OCI-LY1 (cell line): ENCODE results near the gene SCN5A.

Experiments used
- EZH2 ChIP-seq: fragments of 200-600 bp; sonication (generic), shearing (Covaris generic); IDR thresholded peaks from 2 replicates; pipeline ENCODE4 v1.8.0; 2017; ENCODE audit warnings: borderline replicate concordance, mixed run types, mild to moderate bottlenecking, antibody characterized with exemption, low read length, moderate library complexity, mixed read lengths
- TF ChIP-seq, protein P1 (sequence below): fragments of 200-600 bp; sonication (generic), shearing (Covaris generic); IDR thresholded peaks from 2 replicates; pipeline ENCODE4 v1.5.1; 2017; ENCODE audit warnings: mild to moderate bottlenecking, antibody characterized with exemption, low read length, moderate library complexity, mixed read lengths

DNA sequence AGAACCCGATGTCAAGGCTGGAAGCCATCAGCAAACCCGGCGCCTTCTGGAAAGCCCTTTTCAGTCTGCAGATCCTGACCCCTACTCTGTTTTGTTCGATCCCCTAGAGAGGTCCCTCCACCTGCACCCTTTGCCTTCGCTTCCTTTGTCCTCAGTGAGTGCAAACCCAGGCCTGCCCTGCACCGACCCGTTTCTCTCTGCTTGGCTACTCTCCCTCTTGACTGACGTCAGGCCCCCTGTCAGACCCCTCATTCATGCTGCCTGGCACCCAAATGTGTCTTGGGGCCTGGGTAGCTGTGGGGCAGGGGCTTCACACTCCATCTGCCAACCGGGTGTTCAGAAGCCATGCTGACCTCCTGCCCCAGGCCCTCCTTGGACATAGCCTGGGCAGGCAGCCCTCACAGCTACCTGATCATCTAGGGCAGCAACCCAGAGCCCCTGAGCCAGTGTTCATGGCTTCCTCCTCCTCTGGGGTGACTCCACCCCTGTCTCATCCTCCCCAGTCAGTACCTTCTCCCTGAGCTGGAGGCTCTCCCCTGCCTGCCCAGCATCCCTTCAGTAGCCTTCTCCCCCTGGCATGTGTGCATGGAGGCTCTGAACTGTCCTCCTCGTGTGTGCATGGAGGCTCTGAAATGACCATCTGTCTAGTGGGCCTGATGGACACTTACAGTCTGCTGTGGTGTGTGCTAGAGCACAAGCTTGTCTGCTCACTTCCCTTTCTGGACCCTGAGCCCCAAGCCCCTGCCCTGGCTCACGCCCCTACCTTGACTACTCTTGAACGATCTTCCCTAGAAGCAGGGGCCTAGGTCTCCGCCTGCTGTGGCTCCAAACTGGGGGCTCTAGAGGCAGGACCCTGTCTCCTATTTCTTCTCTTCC lies 83.9 kb downstream of the SCN5A start:
- TF ChIP-seq, protein P1, sequence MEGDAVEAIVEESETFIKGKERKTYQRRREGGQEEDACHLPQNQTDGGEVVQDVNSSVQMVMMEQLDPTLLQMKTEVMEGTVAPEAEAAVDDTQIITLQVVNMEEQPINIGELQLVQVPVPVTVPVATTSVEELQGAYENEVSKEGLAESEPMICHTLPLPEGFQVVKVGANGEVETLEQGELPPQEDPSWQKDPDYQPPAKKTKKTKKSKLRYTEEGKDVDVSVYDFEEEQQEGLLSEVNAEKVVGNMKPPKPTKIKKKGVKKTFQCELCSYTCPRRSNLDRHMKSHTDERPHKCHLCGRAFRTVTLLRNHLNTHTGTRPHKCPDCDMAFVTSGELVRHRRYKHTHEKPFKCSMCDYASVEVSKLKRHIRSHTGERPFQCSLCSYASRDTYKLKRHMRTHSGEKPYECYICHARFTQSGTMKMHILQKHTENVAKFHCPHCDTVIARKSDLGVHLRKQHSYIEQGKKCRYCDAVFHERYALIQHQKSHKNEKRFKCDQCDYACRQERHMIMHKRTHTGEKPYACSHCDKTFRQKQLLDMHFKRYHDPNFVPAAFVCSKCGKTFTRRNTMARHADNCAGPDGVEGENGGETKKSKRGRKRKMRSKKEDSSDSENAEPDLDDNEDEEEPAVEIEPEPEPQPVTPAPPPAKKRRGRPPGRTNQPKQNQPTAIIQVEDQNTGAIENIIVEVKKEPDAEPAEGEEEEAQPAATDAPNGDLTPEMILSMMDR = no peak
- no peak for TF ChIP-seq EZH2
